Endothelial cell of umbilical vein (primary cell): ENCODE measurements around the gene GALNT14. TPM values are rescaled to one million over a fixed set of nuclear protein-coding genes. Genes with fewer than 3 reads are reported as not detected.

ENCODE experiments used
- BruUV-seq: library from RNA; stranded (reverse); fragments of 400-500 nt; replicated peaks from 2 replicates; lab custom pipeline; 2021; lab: Mats Ljungman, UMichigan
- CTCF ChIA-PET: fragments of 300-600, 350-600 bp; sonication (Branson Sonifier 250); formaldehyde crosslinking; loops from one replicate; lab custom pipeline; 2021; ENCODE audit warnings: antibody characterized with exemption, inconsistent platforms; lab: Charles Lee
- POLR2A ChIA-PET: fragments of 300-600, 350-600 bp; sonication (Branson Sonifier 250); formaldehyde crosslinking; loops from one replicate; lab custom pipeline; 2021; ENCODE audit warnings: antibody characterized with exemption, inconsistent platforms; lab: Charles Lee
- DNase-seq: peaks from one replicate; pipeline ENCODE4 v3.0.0-alpha.2; 2011; ENCODE audit warnings: low read depth, low spot score
- FAIRE-seq: peaks from 2 replicates; lab custom pipeline; 2011; peaks lifted over from hg19 to GRCh38; lab: Jason Lieb, UNC
- H2AFZ ChIP-seq: 2 replicates; pipeline ENCODE4 v1.6.0; 2012; ENCODE audit warnings: low read depth, low read length, control low read depth, inconsistent platforms
- H3K27ac ChIP-seq: 2 replicates; pipeline ENCODE4 v1.5.1; 2011; ENCODE audit warnings: low read depth, mild to moderate bottlenecking, control low read depth, low read length, moderate library complexity; ENCODE audit not compliant: insufficient read depth
- H3K27me3 ChIP-seq, 2 experiments: 2 replicates each; pipeline versions ENCODE4 v1.6.0 to v1.6.1; 2011; ENCODE audit warnings: low read length in 2 of 2, mixed read lengths in 1 of 2; ENCODE audit not compliant: control insufficient read depth in 2 of 2, insufficient read depth in 2 of 2
- H3K36me3 ChIP-seq, 2 experiments: 2 replicates in 1 of 2; 3 replicates in 1 of 2; pipeline ENCODE4 v1.5.1; 2011; ENCODE audit warnings: low read length in 2 of 2, mild to moderate bottlenecking in 1 of 2, moderate library complexity in 1 of 2; ENCODE audit not compliant: control insufficient read depth in 2 of 2, insufficient read depth in 2 of 2; ENCODE audit errors: extremely low read depth in 1 of 2
- H3K4me1 ChIP-seq: 3 replicates; pipeline ENCODE4 v1.5.1; 2011; ENCODE audit warnings: mild to moderate bottlenecking, low read length; ENCODE audit not compliant: control insufficient read depth, insufficient read depth; ENCODE audit errors: extremely low read depth
- H3K4me2 ChIP-seq: 2 replicates; pipeline ENCODE4 v1.6.1; 2011; ENCODE audit warnings: low read length, control low read depth, mixed read lengths; ENCODE audit not compliant: insufficient read depth
- H3K4me3 ChIP-seq, 3 experiments: fragments of 200-600 bp in 1 of 3; sonication (generic), shearing (Covaris generic) in 1 of 3; replicated peaks in 1 of 3; 2 replicates each; pipeline ENCODE4 v1.5.1; 2011 to 2016; ENCODE audit warnings: control low read depth in 3 of 3, low read length in 3 of 3, mild to moderate bottlenecking in 2 of 3, inconsistent platforms in 1 of 3, low read depth in 1 of 3, moderate library complexity in 1 of 3; ENCODE audit not compliant: insufficient read depth in 1 of 3
- H3K79me2 ChIP-seq: 2 replicates; pipeline ENCODE4 v1.6.0; 2012; ENCODE audit warnings: low read length, inconsistent platforms; ENCODE audit not compliant: control insufficient read depth, insufficient read depth
- H3K9ac ChIP-seq: replicated peaks from 2 replicates; pipeline ENCODE3; 2011; ENCODE audit warnings: low read length, control low read depth; ENCODE audit not compliant: insufficient read depth; ENCODE audit errors: extremely low read depth
- H3K9me1 ChIP-seq: replicated peaks from 3 replicates; pipeline ENCODE4 v1.6.0; 2011; ENCODE audit warnings: mild to moderate bottlenecking, low read length; ENCODE audit not compliant: control insufficient read depth, insufficient read depth; ENCODE audit errors: extremely low read depth
- H3K9me3 ChIP-seq: replicated peaks from 2 replicates; pipeline ENCODE4 v1.5.1; 2012; ENCODE audit warnings: low read length, inconsistent platforms; ENCODE audit not compliant: control insufficient read depth, insufficient read depth
- H4K20me1 ChIP-seq: replicated peaks from 2 replicates; pipeline ENCODE3; 2011; ENCODE audit warnings: mild to moderate bottlenecking, low read length; ENCODE audit not compliant: control insufficient read depth, insufficient read depth; ENCODE audit errors: extremely low read depth
- CTCF ChIP-seq, 2 donors: IDR thresholded peaks; 1 replicate in 1 of 2; 2 replicates in 1 of 2; pipeline ENCODE4 v1.5.1; 2011; ENCODE audit warnings: low read length in 2 of 2, mild to moderate bottlenecking in 2 of 2, moderate library complexity in 2 of 2, control low read depth in 1 of 2, inconsistent platforms in 1 of 2, low read depth in 1 of 2; ENCODE audit not compliant: insufficient read depth in 1 of 2; ENCODE audit errors: extremely low read depth in 1 of 2
- EZH2 ChIP-seq: IDR thresholded peaks from 2 replicates; pipeline ENCODE4 v1.6.1; 2012; ENCODE audit warnings: borderline replicate concordance, low read depth, mild to moderate bottlenecking, moderate library complexity, low read length, inconsistent platforms; ENCODE audit not compliant: severe bottlenecking
- FOS ChIP-seq: IDR thresholded peaks from 2 replicates; pipeline ENCODE4 v1.6.1; 2011; ENCODE audit warnings: mild to moderate bottlenecking, low read length, moderate library complexity, borderline replicate concordance; ENCODE audit not compliant: insufficient read depth
- GATA2 ChIP-seq: IDR thresholded peaks from 2 replicates; pipeline ENCODE4 v1.7.0; 2011; ENCODE audit warnings: low read depth, mild to moderate bottlenecking, moderate library complexity, mixed read lengths, low read length; ENCODE audit not compliant: insufficient read length, insufficient read depth
- JUN ChIP-seq: IDR thresholded peaks from 2 replicates; pipeline ENCODE4 v1.6.1; 2011; ENCODE audit warnings: borderline replicate concordance, low read depth; ENCODE audit not compliant: insufficient read length, insufficient read depth
- MAX ChIP-seq: IDR thresholded peaks from 2 replicates; pipeline ENCODE4 v1.6.1; 2011; ENCODE audit not compliant: insufficient read depth, insufficient read length
- MYC ChIP-seq: IDR thresholded peaks from one replicate; pipeline ENCODE4 v1.6.1; 2011; ENCODE audit warnings: mild to moderate bottlenecking, low read depth, low read length
- POLR2A ChIP-seq: IDR thresholded peaks from 2 replicates; pipeline ENCODE4 v1.6.1; 2012; ENCODE audit warnings: low read depth, mild to moderate bottlenecking, control low read depth, low read length
- POLR2AphosphoS5 ChIP-seq: IDR thresholded peaks from 2 replicates; pipeline ENCODE4 v1.6.1; 2012; ENCODE audit warnings: low read depth, mild to moderate bottlenecking, control low read depth, low read length, moderate library complexity; ENCODE audit not compliant: insufficient read depth
- dilution Hi-C: fragments of 300-500 bp; cut with MboI; formaldehyde crosslinking; loops from one replicate; pipeline ENCODE4 v1.15.0; 2019; ENCODE audit warnings: low sequenced_read_pairs; ENCODE audit not compliant: extremely low pct_ligation_motif_present
- intact Hi-C: fragments of 100-400 bp; cut with micrococcal nuclease; formaldehyde crosslinking; loops from one replicate; pipeline ENCODE4 v1.10.0; 2022
- polyA plus RNA-seq, 4 experiments: library from polyadenylated mRNA; depleted of rRNA in 3 of 4; stranded (reverse) in 3 of 4; unstranded in 1 of 4; fragments of >200 nt; gene quantifications; 2 replicates each; pipeline versions ENCODE4 v1.2.1 to v1.2.3, GENCODE V29; 2011 to 2012; ENCODE audit warnings: missing spikeins in 1 of 4
- total RNA-seq: library from RNA; stranded (reverse); gene quantifications from 2 replicates; pipeline ENCODE4 v1.2.3, GENCODE V29; 2021

The GALNT14 gene
- total and polyA plus RNA-seq, 2 donors (not counting 3 experiments of a cell fraction or from before 2014, with no cell fraction given): 0.04 to 0.40 TPM

- Histone ChIP-seq H3K27me3 (no peaks in the 10 kb centered on the region), H3K9me3 (no peaks in the 10 kb centered on the region), H3K4me2 (no peak overlapping the region), H3K9me1 (no peaks in the 10 kb centered on the region), H4K20me1 (no peaks in the 10 kb centered on the region), H3K9ac (no peak overlapping the region), H3K27ac (no peak overlapping the region), H3K4me3 (no peak overlapping the region), H3K4me1 (no peaks in the 10 kb centered on the region), H3K36me3 (no peaks in the 10 kb centered on the region), H2AFZ (no peak overlapping the region), H3K79me2 (no peaks in the 10 kb centered on the region)
- CTCF ChIA-PET: no interaction called here
- dilution Hi-C loops (no loop called here), intact Hi-C loops (no loop called here)
- BruUV-seq: no TSS peak
- FAIRE-seq (no peak), DNase-seq (no peak)
- TF ChIP-seq MAX: no peak
- no peak for TF ChIP-seq JUN
- TF ChIP-seq POLR2AphosphoS5: no peak
- TF ChIP-seq MYC: no peak
- no peak for TF ChIP-seq FOS
- no peak for TF ChIP-seq CTCF (IDR thresholded peaks at IDR 0.05; ENCODE audit: extremely low read depth in 1 of 2, insufficient read depth in 1 of 2, low read depth in 1 of 2, low read length in 2 of 2)
- no peak for TF ChIP-seq EZH2
- no peak for TF ChIP-seq POLR2A
- TF ChIP-seq GATA2: no peak
- POLR2A ChIA-PET: no interaction called here
These were observed 30.5 kb downstream of the GALNT14 start for GRCh38 chr2:31107591-31108300.
